GM19043 (cell line): ENCODE results near the gene KIF1B.

Source experiments
- ATAC-seq: cut with Tn5 transposase; IDR thresholded peaks from one replicate; pipeline ENCODE4 v1.9.1; 2021; ENCODE audit warnings: low read depth; ENCODE audit not compliant: unreplicated experiment

The KIF1B gene

DNA sequence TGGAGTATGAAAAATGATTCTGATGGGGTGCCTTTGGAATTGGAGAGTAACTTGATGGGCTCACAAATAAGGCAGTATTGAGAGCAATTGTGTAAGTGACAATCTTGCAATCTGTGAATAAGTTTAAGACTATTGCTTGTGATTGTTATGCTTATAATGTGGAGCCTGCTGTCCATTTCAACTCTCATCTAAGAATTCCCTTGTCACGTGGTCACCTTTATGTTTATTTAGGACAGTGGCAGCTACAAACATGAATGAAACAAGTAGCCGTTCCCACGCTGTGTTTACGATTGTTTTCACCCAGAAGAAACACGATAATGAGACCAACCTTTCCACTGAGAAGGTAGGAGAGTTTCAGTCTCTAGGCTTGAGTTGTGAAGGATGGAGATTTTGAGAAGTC, 57.6 kb downstream of the KIF1B start:
- no peak for ATAC-seq

DNA sequence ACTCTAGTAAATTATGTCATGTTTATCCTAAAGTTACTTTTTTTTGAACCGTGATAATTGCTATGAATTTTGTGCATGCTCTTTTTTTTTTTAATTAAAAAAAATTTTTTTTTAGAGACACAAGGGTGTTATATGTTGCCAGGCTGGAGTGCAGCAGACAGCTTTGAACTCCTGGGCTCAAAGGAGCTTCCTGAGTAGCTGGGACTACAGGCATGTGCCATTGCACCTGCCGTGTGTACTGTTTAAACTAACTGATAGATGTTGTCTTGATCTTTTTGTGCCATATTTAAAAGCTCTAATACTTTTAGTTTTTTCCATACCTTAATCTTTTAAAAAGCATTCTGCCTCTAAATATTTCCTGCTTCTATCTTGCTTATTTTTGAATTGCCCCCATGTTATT, 60.7 kb downstream of the KIF1B start:
- no peak for ATAC-seq

DNA sequence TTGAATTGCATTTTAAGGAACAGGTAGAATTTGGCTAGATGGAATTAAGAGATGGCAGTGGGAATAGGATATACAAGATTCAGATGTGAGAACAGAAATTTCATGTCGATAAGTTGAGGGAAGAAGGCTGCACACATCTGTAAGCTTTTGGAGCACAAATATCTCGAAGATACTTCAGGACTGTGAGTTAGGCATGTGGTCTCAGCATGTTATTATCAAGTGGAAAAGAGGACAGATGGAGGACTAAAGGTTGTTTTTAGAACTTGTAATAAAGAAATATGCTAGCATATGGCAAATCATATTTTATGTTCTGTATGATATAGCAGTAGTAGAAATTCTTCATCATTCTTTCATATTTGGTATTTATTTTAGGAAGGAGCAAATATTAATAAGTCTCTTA, 61.5 kb downstream of the KIF1B start:
- ATAC-seq: no peak

DNA sequence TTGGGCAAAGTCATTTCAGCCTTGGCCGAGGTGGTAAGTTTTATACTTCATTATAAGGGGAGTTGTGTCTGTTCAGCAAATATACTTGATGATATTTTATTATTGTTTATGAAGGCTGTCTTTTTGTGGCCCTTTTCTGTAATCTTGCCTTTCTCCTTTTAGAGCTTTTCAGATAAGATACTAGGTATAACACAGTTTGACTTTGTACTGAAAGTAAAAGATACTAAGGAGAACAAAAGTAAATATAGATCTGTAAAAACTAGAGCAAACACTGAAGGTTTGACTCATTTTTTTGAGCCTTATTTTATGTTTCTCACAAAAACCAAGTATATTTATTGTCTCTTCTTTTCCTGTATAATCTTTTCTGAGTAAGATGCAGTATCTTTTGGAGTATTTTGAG, 61.9 kb downstream of the KIF1B start:
- ATAC-seq: no peak

DNA sequence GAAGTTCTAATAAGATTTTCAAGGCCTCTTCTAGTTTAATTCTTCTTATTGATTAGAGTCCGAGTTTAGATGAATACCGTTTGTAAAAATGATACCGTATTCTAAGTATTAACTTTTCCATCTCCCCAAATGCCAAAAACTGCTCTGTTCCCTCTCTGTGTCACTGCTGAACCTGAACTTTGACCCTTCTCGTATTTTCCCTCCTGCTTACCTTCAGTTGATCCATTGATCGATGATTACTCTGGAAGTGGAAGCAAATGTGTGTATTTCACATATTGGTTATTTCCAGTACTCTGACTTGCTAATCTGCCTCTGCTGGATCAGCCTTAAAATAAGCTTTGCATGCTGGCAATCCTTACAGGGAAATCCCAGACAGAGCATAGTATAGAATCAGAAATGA, 68.5 kb downstream of the KIF1B start:
- no peak for ATAC-seq

DNA sequence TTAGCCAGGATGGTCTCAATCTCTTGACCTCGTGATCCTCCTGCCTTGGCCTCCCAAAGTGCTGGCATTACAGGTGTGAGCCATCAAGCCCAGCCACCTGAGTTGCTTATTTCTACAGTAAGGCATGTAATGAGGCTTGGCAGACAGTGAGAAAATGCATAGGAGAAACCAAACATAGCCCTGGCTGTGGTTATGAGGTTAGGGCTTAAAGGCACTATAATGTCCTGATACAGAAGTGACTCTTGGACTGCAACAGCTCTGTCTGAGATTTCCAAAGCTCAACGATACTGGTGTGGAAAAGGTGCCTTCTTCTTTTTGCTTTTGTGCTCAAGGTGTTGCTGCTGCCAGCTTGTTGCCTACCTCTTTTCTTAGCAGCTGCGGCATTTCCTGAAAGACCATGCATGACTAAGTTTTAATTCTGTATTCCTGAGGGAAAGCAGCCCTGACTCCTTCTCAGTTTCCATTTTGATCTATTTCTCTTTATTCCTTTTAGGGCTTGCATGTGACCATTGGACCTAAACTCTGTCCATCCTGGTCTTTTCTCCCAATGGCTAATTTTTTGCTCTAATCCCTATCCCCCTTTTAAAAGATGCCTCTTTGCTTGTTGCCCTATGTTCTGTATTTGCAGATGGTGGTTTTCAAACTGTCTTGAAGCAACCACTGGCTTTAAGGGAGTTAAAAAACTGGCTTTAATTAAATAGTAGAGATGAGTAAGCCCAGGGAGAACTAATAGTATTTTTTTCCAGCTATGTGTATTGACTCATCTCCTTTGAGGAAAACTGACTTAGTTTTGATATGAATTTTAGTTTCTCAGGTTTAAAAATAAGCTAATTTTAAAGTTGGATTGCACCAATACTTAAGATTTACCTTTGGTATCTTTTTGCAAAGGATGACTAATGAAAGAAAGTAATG, 70.3 kb downstream of the KIF1B start:
- ATAC-seq: no peak

DNA sequence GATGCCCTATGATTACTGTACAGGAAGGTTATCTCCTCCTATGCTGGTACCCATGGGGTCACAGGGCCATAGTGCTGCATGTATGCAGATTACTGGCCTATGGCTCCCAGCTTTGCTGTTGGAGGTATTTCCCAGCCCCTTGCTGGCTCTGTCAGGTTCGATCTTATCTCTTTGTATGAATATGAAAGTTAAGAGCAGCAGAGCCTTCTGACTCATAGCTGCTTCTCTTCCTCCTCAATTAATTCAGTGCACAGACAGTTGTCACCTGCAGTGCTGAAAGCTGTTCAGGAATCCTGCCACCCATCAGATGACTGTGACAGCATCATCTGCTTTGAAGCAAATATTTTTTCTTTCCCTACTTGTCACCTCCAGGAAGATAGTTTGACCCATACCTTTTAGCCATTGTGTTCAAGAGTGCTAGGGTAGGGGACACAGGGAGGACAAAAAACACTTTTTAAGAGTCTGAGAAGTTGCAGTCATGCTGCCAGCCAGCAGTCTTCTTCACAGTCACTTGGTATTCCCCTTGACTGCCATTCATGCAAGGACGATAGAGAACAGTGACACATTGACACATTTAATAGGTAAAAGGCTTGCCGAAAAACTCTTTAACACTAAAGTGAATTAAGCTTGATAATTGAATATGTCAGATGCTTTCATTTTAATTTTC, 73.1 kb downstream of the KIF1B start:
- no peak for ATAC-seq

DNA sequence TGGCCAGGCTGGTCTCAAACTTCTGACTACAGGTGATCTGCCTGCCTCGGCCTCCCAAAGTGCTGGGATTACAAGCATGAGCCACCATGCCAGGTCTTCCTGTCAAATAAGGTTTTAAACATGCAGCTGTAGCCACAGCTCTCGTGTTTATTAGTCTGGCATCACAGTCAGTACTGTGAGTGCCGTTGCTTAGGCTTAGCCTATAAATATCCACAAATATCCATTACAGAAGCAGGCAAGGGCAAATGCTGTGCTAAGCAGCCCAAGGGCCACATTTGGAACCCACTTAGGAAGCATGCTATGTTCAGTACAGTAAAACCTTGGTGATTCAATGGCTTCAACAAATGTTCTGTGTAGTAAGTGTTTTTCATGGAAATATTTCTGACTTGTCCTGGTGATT, 75.9 kb downstream of the KIF1B start:
- ATAC-seq: no peak

DNA sequence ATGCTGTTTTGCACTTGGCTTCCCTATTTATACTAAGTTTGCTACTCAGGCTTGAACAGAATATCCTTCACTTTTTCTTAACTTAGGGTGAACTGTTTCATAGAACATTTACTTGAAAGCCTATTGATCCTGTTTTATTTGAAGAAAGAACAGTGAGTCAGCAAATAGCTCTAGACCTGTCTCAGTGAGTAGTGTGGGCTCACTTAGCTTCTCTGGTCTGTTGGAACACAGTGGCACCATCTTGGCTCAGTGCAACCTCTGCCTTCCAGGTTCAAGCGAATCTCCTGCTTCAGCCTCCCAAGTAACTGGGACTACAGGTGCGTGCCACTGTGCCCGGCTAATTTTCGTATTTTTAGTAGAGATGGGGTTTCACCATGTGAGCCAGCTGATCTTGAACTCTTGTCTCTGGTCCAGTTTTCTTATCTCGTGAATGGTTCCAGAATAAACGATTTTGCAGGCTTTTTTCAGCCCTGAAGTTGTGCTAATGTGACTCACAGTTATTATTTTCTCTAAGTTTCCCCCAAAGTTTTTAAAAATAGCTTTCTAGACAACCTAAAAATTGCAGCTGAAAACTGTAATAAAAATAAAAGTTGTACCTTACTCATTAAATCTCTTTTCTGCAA, 76.8 kb downstream of the KIF1B start:
- no peak for ATAC-seq

DNA sequence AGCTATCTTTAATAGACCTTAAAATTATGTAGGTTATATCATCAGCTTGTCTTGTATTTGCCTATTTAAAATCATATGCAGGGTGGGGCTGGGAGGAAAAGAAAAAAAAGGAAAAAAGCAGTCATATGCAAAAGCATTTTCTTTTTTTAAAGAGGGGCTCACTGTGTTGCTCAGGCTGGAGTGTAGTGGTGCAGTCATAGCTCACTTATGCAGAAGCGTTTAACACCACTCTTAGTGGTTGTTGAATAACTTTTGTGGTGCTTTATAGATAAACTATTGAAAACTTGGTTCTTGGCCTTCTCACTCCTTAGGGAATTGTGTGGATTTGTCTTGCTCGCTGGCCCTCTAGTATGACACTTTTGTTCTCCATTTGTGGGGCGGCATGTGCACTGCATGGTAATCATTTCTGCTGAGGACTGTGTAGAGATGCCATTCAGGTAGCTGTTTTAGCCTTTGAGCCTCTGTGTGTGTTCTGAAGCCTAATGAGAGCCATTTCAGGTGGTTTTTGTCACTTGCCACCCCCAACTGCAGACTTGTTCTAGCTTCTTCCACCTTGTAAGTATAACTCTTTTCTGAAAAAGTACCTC, 77.8 kb downstream of the KIF1B start:
- ATAC-seq: no peak

DNA sequence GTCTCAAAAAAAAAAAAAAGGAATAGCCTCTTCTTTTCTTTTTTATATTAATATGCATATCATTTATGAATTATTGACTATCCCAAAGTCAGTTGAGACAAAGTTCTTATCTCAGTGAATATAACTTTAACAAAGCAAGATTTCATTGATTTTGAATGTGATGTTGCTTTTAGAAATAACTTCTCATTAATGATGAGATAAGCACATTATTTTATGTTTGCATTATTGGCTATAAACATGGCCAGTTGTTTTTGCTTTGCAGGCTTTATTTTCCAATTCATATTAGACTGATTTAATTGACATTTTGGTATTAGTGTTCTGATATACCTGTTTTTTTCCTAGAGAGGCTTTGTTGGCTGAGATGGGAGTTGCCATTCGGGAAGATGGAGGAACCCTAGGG, 81.3 kb downstream of the KIF1B start:
- ATAC-seq: no peak

DNA sequence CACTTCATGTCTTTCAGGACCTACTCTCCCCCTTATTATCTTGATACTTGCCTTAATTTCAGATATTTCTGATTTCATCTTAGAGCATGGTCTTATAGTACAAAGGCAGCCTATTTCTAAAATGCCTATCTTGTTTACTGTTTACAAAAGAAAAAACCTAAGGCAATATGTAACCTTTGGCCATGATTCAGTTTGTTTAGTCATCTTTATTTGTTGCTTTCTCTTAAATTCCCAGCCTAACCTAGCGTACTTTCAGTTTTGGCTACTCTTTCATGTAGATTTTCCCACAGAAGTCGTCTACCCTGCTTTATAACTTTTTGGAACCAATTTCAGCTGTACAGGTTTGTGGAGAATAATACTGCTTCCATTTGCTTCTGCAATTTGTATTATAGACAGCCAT, 81.8 kb downstream of the KIF1B start:
- no peak for ATAC-seq

DNA sequence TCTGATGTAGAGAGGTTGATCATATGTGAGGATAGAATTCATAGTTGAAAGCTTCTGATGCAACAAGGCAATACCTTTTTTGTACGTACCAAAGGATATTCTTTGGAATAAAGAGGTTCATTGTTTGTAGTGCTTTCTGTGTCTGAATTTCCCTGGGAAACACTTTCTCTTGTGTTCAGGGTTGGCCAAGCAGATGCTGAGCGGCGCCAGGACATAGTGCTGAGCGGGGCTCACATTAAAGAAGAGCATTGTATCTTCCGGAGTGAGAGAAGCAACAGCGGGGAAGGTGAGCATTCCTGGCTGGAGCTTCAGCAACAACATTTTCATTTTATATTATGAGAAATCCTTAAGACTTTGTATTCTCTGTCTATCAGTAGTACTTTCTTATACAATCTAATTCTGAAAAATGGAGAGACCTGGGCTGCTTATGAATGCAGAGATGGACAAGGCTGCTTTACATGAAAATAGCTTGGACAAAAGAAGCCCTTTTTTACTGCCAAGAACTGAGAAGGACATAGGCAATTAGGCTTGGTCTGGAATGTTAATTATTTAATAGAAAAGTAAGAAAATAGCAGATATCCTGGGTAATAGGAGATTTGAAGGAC, 85.2 kb downstream of the KIF1B start:
- no peak for ATAC-seq

DNA sequence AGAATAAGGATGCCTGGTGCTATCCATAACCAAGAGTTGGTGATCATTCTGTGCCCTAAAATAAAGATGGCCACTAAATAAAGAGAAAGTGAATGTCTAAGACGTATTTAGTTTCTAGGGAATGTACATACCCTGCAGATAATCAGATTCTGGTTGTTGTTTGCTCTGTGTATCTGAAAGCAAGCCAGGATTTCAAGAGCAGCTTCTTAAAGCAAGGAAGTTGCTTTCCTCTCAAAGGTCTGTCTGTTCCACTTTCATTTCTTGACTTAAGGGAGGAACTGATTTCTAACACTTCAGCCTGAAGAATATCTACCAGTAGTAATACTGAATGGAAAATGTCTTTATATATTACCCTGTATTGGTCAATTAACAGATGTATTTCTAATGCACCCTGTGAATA, 88.8 kb downstream of the KIF1B start:
- ATAC-seq: no peak

DNA sequence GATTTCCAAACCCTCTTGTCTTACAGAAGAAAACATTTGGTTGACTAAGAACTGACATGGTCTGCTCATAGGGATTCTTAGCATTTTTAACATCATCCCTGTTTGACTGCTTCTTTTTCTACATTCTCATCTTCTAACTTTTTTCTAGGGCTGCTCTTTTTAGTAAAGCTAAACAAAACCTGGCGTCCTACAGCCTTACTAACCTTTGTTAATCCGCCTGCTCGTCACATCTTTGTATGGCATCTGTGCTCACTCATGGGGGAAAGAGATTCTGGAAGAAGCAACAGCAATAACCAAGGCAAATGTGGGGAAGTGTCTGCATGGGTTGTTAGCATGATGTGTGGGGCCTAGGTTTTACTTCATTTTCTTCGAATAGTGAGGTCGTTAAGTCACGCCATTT, 92.0 kb downstream of the KIF1B start:
- ATAC-seq: no peak

DNA sequence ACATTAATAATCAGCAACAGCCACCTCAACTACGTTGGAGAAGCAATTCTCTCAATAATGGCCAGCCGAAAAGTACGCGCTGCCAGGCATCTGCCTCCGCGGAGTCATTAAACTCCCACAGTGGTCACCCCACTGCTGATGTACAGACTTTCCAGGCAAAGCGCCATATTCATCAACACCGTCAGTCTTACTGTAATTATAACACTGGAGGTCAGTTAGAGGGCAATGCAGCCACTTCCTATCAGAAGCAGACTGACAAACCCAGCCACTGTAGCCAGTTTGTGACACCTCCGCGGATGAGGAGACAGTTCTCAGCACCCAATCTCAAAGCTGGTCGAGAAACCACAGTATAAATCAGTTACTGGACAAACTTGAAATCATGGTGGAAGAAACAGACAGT, 93.9 kb downstream of the KIF1B start:
- no peak for ATAC-seq

DNA sequence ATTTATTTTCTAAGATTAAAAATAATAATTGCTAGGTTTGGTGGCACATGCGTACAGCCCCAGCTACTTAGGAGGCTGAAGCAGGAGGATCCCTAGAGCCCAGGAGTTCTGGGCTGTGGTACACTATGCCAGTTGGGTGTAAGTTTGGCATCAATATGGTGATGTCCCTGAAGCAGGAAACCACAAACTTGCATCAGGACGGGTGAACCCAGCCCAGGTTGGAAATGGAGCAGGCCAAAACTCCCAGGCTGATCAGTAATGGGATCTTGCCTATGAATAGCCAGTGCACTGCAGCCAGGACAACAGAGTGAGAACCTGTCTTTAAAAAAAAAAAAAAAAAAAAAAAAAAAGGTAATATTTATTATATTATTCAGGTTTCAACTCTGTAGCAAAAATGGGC, 96.1 kb downstream of the KIF1B start:
- no peak for ATAC-seq

DNA sequence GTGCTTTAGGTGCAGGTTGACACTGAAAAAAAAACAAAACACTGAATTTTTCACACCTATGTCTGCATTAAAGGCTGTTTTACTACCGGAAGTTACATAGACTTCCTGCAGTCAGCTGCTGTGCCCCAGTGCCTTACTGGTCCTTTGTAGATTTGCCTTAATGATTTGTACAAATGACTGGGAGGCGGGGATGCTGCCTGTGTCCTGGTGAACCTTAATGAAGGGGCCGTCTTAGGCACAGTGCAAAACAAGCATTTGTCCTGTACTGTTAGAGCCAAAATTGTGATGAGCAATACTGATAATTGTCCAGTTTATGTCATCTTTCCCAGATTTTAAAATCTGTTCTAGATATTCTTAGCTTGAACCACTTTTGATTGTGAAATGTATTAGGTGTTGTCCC, 97.6 kb downstream of the KIF1B start:
- ATAC-seq: no peak

DNA sequence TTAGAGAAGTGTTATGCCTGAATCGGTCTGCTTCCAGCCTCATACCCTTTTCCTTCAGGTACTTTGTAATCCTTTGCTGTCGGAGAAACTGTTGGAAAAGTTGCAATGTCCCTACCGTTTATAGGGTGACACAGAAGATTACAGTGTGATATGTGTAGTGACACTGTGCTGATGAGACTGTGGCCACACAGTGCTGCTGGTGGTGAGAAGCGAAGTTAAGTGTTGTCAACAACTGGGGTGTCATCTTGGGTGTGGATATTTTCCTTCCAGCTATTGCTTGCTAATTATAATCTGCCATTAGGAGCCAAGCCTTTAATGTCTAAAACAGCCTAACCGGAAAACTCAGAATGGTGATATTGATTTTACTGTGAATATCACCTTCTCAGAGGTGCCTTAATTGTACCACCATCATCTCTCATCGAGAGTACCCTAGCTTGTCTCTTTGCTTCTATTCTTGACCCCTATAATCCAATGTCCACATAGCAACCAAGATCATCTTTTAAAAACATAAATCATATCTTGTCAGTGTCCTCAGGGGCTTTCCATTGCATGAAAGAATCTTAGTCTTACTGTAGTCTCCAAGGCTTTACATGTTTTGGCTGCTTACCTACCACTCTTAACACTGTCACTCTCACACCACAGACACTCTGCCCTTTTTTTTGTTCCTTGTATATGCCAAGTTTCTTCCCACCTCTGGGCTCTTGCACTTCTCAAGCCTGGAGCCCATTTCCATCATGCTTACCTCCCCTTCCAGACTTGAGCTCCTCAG, 99.1 kb downstream of the KIF1B start:
- ATAC-seq: no peak

DNA sequence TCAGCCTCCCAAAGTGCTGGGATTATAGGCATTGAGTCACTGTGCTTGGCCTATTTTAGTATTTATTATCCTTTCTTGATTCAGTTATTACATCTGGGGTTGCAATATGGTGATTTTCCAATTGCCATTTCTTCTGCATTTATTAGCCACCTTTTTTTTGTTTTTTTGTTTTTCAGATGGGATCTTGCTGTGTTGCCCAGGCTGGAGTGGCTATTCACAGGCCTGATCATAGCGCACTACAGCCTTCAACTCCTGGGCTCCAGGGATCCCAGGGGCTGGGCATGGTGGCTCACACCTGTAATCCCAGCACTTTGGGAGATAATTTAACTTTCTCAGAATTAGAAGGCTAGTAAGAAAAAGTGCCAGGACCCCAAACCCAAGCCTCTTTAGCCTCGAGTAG, 106.4 kb downstream of the KIF1B start:
- ATAC-seq: no peak
